OCI-LY7 (cell line): ENCODE results near the gene AKT2. TPM values are rescaled to one million over a fixed set of nuclear protein-coding genes. Genes with fewer than 3 reads are reported as not detected.

Experiments used
- BruUV-seq: library from RNA; stranded (reverse); fragments of 400-500 nt; replicated peaks from 2 replicates; lab custom pipeline; 2021; lab: Mats Ljungman, UMichigan
- CTCF ChIA-PET: fragments of 300-600 bp; sonication (Branson Sonifier 250); formaldehyde crosslinking; loops from one replicate; lab custom pipeline; 2022; ENCODE audit warnings: antibody characterized with exemption; ENCODE audit not compliant: unreplicated experiment; lab: Charles Lee
- POLR2A ChIA-PET: fragments of 300-600 bp; sonication (Branson Sonifier 250); formaldehyde crosslinking; loops from one replicate; lab custom pipeline; 2022; ENCODE audit warnings: antibody characterized with exemption; lab: Charles Lee
- DNase-seq: peaks from one replicate; pipeline ENCODE4 v3.0.0-alpha.2; 2015; ENCODE audit warnings: low spot score
- H2AFZ ChIP-seq: fragments of 200-600 bp; sonication (generic), shearing (Covaris generic); 2 replicates; pipeline ENCODE4 v1.6.1; 2014; ENCODE audit warnings: mild to moderate bottlenecking, antibody characterized with exemption, low read length, moderate library complexity
- H3K27ac ChIP-seq: fragments of 200-600 bp; sonication (generic); 2 replicates; pipeline ENCODE4 v1.5.1; 2014; ENCODE audit warnings: mixed run types, low read depth, mild to moderate bottlenecking, moderate library complexity, low read length, inconsistent platforms; ENCODE audit not compliant: poor library complexity, severe bottlenecking
- H3K36me3 ChIP-seq: fragments of 200-600 bp; sonication (generic); 2 replicates; pipeline ENCODE4 v1.6.1; 2014; ENCODE audit warnings: mild to moderate bottlenecking, antibody characterized with exemption, low read length, moderate library complexity, mixed read lengths; ENCODE audit not compliant: insufficient read depth
- H3K4me1 ChIP-seq: fragments of 200-600 bp; sonication (generic); 2 replicates; pipeline ENCODE4 v1.5.1; 2014; ENCODE audit warnings: mild to moderate bottlenecking, low read length; ENCODE audit not compliant: insufficient read depth, poor library complexity, severe bottlenecking
- H3K4me2 ChIP-seq: fragments of 200-600 bp; sonication (generic); 2 replicates; pipeline ENCODE4 v1.6.1; 2014; ENCODE audit warnings: mild to moderate bottlenecking, low read length
- H3K4me3 ChIP-seq: fragments of 200-600 bp; sonication (generic); 2 replicates; pipeline ENCODE4 v1.5.1; 2014; ENCODE audit warnings: mild to moderate bottlenecking, low read depth, low read length; ENCODE audit not compliant: poor library complexity, severe bottlenecking
- H3K79me2 ChIP-seq: fragments of 200-600 bp; sonication (generic); 2 replicates; pipeline ENCODE4 v1.6.1; 2016; ENCODE audit warnings: low read depth, mild to moderate bottlenecking, low read length, moderate library complexity, mixed read lengths; ENCODE audit not compliant: insufficient read depth
- H3K9me2 ChIP-seq: fragments of 200-600 bp; sonication (generic); 2 replicates; pipeline ENCODE4 v1.6.1; 2016; ENCODE audit warnings: mild to moderate bottlenecking, low read length, mixed read lengths; ENCODE audit not compliant: insufficient read depth
- H3K9me3 ChIP-seq: fragments of 200-600 bp; sonication (generic); 2 replicates; pipeline ENCODE4 v1.6.1; 2014; ENCODE audit warnings: mild to moderate bottlenecking, mixed run types, low read length, mixed read lengths
- H4K20me1 ChIP-seq: fragments of 200-600 bp; sonication (generic); 2 replicates; pipeline ENCODE4 v1.6.1; 2014; ENCODE audit warnings: mild to moderate bottlenecking, antibody characterized with exemption, low read length, moderate library complexity, mixed read lengths; ENCODE audit not compliant: insufficient read depth
- EZH2phosphoT487 ChIP-seq: fragments of 200-600 bp; sonication (generic); IDR thresholded peaks from 2 replicates; pipeline ENCODE4 v1.6.1; 2018; ENCODE audit warnings: low read depth, borderline replicate concordance, mild to moderate bottlenecking, mixed run types, antibody characterized with exemption, low read length, moderate library complexity, mixed read lengths
- intact Hi-C: fragments of 100-400 bp; cut with micrococcal nuclease; formaldehyde crosslinking; loops from one replicate; pipeline ENCODE4 v1.10.0; 2022; ENCODE audit not compliant: unreplicated experiment
- total RNA-seq, 2 experiments: library from RNA; depleted of rRNA in 1 of 2; stranded (reverse); fragments of >200 nt in 1 of 2; shearing (Covaris generic) in 1 of 2; gene quantifications; 2 replicates each; pipeline ENCODE4 v1.2.3, GENCODE V29; 2014 to 2022
- TF ChIP-seq, protein P1 (sequence below): fragments of 200-600 bp; sonication (generic); conservative IDR thresholded peaks from 2 replicates; pipeline ENCODE4 v1.5.1; 2014; ENCODE audit warnings: mild to moderate bottlenecking, antibody characterized with exemption, low read length, moderate library complexity, mixed read lengths

The AKT2 gene
- total RNA-seq, 2 experiments from 2014 or later: 116 to 197 TPM

DNA sequence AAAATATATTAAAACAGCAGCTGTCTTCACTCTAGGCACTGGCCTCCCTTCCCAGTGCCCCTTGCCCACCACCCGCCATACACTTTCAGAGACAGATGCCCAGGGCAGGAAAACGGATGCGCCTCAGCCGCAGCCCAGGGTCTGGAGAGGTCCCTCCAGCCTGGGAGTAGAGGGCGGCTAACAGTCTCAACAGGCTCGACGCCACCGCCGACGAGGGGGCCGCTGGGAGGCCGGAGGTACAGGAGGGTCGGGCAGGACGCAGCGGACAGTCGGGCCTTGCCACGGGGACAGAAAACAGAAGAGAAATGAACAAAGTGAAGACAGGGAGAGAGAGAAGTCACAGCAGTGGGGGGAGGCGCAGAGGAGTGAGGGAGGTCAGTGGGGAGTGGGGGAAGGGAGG, 35.9 kb upstream of the AKT2 start:
- no peak for TF ChIP-seq EZH2phosphoT487
- TF ChIP-seq, protein P1, sequence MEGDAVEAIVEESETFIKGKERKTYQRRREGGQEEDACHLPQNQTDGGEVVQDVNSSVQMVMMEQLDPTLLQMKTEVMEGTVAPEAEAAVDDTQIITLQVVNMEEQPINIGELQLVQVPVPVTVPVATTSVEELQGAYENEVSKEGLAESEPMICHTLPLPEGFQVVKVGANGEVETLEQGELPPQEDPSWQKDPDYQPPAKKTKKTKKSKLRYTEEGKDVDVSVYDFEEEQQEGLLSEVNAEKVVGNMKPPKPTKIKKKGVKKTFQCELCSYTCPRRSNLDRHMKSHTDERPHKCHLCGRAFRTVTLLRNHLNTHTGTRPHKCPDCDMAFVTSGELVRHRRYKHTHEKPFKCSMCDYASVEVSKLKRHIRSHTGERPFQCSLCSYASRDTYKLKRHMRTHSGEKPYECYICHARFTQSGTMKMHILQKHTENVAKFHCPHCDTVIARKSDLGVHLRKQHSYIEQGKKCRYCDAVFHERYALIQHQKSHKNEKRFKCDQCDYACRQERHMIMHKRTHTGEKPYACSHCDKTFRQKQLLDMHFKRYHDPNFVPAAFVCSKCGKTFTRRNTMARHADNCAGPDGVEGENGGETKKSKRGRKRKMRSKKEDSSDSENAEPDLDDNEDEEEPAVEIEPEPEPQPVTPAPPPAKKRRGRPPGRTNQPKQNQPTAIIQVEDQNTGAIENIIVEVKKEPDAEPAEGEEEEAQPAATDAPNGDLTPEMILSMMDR: no peak
- Histone ChIP-seq H3K4me2 (no peak overlapping the region), H3K9me2 (no peaks in the 10 kb centered on the region), H3K36me3 (peaks cover 81% of the 10 kb centered on the region), H3K4me3 (no peak overlapping the region), H2AFZ (no peak overlapping the region), H4K20me1 (no peaks in the 10 kb centered on the region), H3K9me3 (no peaks in the 10 kb centered on the region), H3K4me1 (no peaks in the 10 kb centered on the region), H3K27ac (no peak overlapping the region), H3K79me2 (no peaks in the 10 kb centered on the region)
- POLR2A ChIA-PET: no interaction called here
- BruUV-seq: no TSS peak
- intact Hi-C loops: no loop called here
- DNase-seq: no peak
- CTCF ChIA-PET: no interaction called here

DNA sequence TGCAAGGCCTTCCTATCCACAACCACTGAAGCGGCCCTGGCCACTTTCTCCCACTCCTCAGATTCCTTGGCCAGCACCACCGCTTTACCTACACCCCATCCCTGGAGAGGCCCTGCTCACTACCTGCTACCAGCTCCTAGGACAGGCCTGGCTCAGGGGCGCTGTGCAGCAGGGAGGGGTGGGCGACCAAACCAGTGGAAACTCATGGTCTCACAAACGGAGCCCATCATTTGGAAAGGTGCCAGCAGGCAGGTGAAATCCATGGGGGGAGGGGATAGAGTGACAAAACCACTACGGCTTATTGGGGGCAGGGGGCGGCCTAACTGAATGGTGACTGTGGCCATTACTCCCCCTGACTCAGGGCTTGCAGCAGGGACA, 35.4 kb upstream of the AKT2 start:
- BruUV-seq: no TSS peak
- POLR2A ChIA-PET: no interaction called here
- DNase-seq: no peak
- no peak overlapping the region for H3K4me2 ChIP-seq
- no peak for TF ChIP-seq EZH2phosphoT487
- TF ChIP-seq, protein P1: no peak
- no peaks in the 10 kb centered on the region for H4K20me1 ChIP-seq
- CTCF ChIA-PET: no interaction called here
- no peak overlapping the region for H3K4me3 ChIP-seq
- H3K9me3 ChIP-seq: no peaks in the 10 kb centered on the region
- intact Hi-C loops: no loop called here
- no peak overlapping the region for H2AFZ ChIP-seq
- H3K79me2 ChIP-seq: no peaks in the 10 kb centered on the region
- no peaks in the 10 kb centered on the region for H3K9me2 ChIP-seq
- H3K27ac ChIP-seq: no peak overlapping the region
- no peaks in the 10 kb centered on the region for H3K4me1 ChIP-seq
- H3K36me3 ChIP-seq: peaks cover 78% of the 10 kb centered on the region

DNA sequence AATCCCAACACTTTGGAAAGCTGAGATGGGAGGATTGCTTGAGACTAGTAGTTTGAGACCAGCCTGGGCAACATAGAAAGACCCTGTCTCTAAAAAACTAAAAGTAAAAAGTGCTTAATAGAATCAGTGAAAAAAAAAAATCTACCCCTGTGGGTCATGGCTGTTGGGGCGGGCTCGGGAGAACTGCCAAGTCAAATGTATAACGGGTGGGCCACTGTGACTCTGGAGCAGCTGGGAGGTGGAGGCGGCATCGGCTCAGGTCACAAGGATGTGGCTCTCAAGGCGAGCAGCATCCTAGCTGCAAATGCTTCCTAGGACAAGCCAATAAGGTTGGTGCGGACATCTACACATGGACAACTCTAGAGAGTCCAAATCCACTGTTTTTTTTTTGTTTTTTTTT, 32.2 kb upstream of the AKT2 start:
- H3K4me2 ChIP-seq: no peak overlapping the region
- TF ChIP-seq, protein P1: no peak
- no peak for TF ChIP-seq EZH2phosphoT487

More for the DNA sequence above, 32.2 kb upstream of the AKT2 start:
- no peak for DNase-seq
- Histone ChIP-seq H4K20me1 (no peaks in the 10 kb centered on the region), H3K4me3 (no peak overlapping the region), H3K4me1 (no peaks in the 10 kb centered on the region), H2AFZ (no peak overlapping the region), H3K79me2 (no peaks in the 10 kb centered on the region), H3K9me3 (no peaks in the 10 kb centered on the region), H3K27ac (no peak overlapping the region), H3K9me2 (no peaks in the 10 kb centered on the region), H3K36me3 (peaks cover 51% of the 10 kb centered on the region)
- intact Hi-C loops: no loop called here
- ChIA-PET POLR2A (no interaction called here), CTCF (no interaction called here)
- no TSS peak for BruUV-seq
